Prostate gland (tissue), 2 donors: ENCODE measurements around the gene ZNF385D. TPM values are rescaled to one million over a fixed set of nuclear protein-coding genes. Genes with fewer than 3 reads are reported as not detected.

ENCODE experiments used
- DNase-seq: peaks from one replicate; pipeline ENCODE4 v3.0.0-alpha.2; 2019; ENCODE audit warnings: low spot score
- H3K27ac ChIP-seq, 2 donors: fragments of 200-600 bp; sonication (generic); 2 replicates each; pipeline ENCODE4 v1.5.1; 2017 to 2019
- H3K27me3 ChIP-seq: fragments of 200-600 bp; sonication (generic); replicated peaks from 2 replicates; pipeline ENCODE4 v1.5.1; 2019; ENCODE audit not compliant: insufficient read depth
- H3K36me3 ChIP-seq, 2 donors: fragments of 200-600 bp; sonication (generic); 1 replicate in 1 of 2; 2 replicates in 1 of 2; pipeline versions ENCODE4 v1.5.1 to v1.8.1; 2017 to 2019
- H3K4me1 ChIP-seq: fragments of 200-600 bp; sonication (generic); replicated peaks from 2 replicates; pipeline ENCODE4 v1.5.1; 2019
- H3K4me3 ChIP-seq, 2 donors: fragments of 200-600 bp; sonication (generic); 2 replicates each; pipeline ENCODE4 v1.5.1; 2017 to 2019
- H3K9me3 ChIP-seq: fragments of 200-600 bp; sonication (generic); 2 replicates; pipeline ENCODE4 v1.5.1; 2017
- POLR2A ChIP-seq: fragments of 450-650 bp; IDR thresholded peaks from one replicate; pipeline ENCODE4 v1.6.1; 2016; ENCODE audit warnings: antibody characterized with exemption, mild to moderate bottlenecking
- POLR2AphosphoS5 ChIP-seq: sonication (generic); formaldehyde crosslinking; IDR thresholded peaks from one replicate; pipeline ENCODE4 v1.6.1; 2017; ENCODE audit warnings: antibody characterized with exemption
- WGBS: methylation state at CpG from one replicate; pipeline ENCODE4 v1.1.5; 2018; 5-methylcytosine and 5-hydroxymethylcytosine counted together
- intact Hi-C: fragments of 100-400 bp; cut with DNase I; formaldehyde crosslinking; loops from one replicate; pipeline ENCODE4 v1.14.2; 2022
- total RNA-seq, 2 donors: library from RNA; depleted of rRNA; stranded (reverse); fragments of >200 nt; gene quantifications; one replicate each; pipeline ENCODE4 v1.1.0, GENCODE V29; 2016
- TF ChIP-seq, protein P1 (sequence below), 4 experiments: fragments of 200-600 bp in 2 of 4; fragments of 450-650 bp in 2 of 4; sonication (generic) in 2 of 4; IDR thresholded peaks; 1 replicate in 3 of 4; 2 replicates in 1 of 4; pipeline ENCODE4 v1.5.1; 2016 to 2019; ENCODE audit warnings: antibody characterized with exemption in 4 of 4, mild to moderate bottlenecking in 2 of 4, moderate library complexity in 2 of 4

ZNF385D gene
- total RNA-seq, 2 donors from 2014 or later = 1.0 to 5.9 TPM

DNA sequence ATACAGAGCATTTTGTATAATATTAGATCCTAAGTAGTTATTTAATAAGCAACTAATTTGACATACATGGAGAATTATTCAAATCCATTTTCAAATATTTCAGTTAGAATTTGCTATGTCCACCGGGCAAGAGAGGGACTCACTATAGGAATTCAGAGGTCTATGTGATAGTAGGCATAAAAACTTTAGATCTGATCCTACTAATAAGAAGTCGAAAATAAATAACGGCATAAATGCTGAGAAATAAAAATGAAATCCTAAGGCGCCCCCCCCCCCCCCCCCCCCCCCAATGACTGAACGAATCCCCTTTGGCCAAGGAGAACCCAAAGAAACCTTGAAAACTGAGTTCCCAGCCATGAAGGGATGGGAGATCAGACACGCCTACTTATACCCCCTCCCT is 80.6 kb downstream of the ZNF385D start:
- 85% methylated on average over 6 of the region's 6 CpGs for WGBS

DNA sequence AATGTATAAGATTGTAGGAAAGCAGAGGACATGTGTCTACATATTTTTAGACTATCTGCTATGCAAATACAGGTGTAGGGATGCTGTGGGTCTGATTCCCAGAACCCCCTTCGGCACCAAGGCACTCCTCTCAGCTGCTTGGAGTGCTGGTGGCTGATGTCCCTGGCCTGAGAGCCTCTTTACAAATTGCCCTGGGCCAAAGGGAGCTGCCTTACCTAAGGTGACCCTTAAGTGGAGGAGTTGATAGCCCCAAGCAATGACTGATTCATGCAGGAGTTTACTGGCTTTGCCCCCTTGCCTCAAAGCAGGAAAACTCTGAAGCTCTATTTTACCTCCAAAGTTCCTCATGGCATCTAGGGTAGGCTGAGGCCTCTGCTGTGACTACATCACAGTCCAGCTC is 83.0 kb downstream of the ZNF385D start:
- Histone ChIP-seq H3K9me3 (no peaks in the 10 kb centered on the region), H3K4me3 (no peak overlapping the region), H3K4me1 (no peaks in the 10 kb centered on the region), H3K27me3 (no peaks in the 10 kb centered on the region), H3K36me3 (no peaks in the 10 kb centered on the region), H3K27ac (no peak overlapping the region)
- no peak for TF ChIP-seq POLR2A
- TF ChIP-seq POLR2AphosphoS5 = no peak
- TF ChIP-seq, protein P1, sequence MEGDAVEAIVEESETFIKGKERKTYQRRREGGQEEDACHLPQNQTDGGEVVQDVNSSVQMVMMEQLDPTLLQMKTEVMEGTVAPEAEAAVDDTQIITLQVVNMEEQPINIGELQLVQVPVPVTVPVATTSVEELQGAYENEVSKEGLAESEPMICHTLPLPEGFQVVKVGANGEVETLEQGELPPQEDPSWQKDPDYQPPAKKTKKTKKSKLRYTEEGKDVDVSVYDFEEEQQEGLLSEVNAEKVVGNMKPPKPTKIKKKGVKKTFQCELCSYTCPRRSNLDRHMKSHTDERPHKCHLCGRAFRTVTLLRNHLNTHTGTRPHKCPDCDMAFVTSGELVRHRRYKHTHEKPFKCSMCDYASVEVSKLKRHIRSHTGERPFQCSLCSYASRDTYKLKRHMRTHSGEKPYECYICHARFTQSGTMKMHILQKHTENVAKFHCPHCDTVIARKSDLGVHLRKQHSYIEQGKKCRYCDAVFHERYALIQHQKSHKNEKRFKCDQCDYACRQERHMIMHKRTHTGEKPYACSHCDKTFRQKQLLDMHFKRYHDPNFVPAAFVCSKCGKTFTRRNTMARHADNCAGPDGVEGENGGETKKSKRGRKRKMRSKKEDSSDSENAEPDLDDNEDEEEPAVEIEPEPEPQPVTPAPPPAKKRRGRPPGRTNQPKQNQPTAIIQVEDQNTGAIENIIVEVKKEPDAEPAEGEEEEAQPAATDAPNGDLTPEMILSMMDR (IDR thresholded peaks at IDR 0.05) = no peak
- intact Hi-C loops = no loop called here
- 83% methylated on average over 1 of the region's 1 CpG for WGBS
- DNase-seq = no peak

More for the DNA sequence above, 80.6 kb downstream of the ZNF385D start:
- Histone ChIP-seq H3K27me3 (no peaks in the 10 kb centered on the region), H3K27ac (no peak overlapping the region), H3K4me3 (no peak overlapping the region), H3K9me3 (no peaks in the 10 kb centered on the region), H3K36me3 (no peaks in the 10 kb centered on the region), H3K4me1 (no peaks in the 10 kb centered on the region)
- intact Hi-C loops = no loop called here
- no peak for DNase-seq
- TF ChIP-seq POLR2A = no peak
- TF ChIP-seq, protein P1 (IDR thresholded peaks at IDR 0.05) = no peak
- no peak for TF ChIP-seq POLR2AphosphoS5

DNA sequence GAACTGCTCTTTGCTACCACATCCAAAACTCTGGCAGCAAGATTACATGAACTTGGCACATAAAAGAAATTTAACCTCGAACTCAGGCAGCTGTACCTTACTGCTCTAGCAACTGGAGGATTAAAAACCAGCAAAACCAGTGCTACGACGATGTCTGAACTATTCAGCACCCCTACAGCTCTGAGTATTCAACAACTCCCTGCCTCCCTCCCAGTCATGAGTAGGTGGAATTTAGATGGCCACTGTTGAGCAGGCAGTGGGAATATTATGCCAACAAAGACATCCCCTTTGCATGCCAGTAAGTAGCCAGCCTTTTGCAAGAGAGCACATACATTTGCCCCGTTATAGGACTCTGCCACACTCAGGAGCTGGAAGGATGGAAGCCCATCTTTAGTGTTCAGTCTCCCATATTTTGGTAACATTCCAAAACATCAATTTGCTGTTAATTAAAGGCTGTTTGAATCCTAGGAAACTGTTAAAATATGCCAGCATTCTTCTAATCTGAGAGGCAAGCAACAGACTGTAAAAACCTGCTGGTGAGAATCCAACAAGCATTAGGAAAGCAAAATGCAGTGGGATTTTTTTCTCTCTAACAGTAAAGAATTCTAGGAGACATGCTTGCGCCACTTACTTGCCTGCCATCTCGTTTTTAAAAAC is 85.4 kb downstream of the ZNF385D start:
- no peak overlapping the region for H3K27ac ChIP-seq
- no peaks in the 10 kb centered on the region for H3K36me3 ChIP-seq
- H3K9me3 ChIP-seq = no peaks in the 10 kb centered on the region
- H3K4me1 ChIP-seq = no peaks in the 10 kb centered on the region
- no peak for DNase-seq
- intact Hi-C loops = no loop called here
- TF ChIP-seq, protein P1 (IDR thresholded peaks at IDR 0.05) = no peak
- TF ChIP-seq POLR2A (no peak), POLR2AphosphoS5 (no peak)
- no peaks in the 10 kb centered on the region for H3K27me3 ChIP-seq
- no peak overlapping the region for H3K4me3 ChIP-seq
- 39% methylated on average over 6 of the region's 6 CpGs for WGBS

DNA sequence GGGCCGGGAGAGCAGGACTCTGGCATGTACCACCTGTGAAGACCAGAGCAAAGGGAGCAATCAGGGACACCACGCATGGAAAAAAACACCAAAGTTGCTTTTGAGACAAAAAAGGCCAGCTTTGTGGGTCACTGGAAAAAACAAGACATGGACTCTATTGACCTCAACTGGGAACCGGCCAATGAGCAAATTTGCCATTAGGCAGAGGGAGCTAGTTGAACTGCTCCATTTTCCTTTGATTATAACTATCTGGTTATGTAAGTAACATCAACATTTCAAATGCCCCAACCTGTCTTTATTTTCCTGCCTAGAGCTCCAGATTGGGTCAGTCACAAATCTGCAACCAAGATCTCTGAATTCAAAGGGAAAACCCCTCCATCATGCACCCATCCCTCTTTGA is 86.0 kb downstream of the ZNF385D start:
- intact Hi-C loops = no loop called here
- H3K27me3 ChIP-seq = no peaks in the 10 kb centered on the region
- DNase-seq = no peak
- TF ChIP-seq, protein P1 (IDR thresholded peaks at IDR 0.05) = no peak
- no peak for TF ChIP-seq POLR2AphosphoS5
- TF ChIP-seq POLR2A = no peak
- WGBS = 98% methylated on average over 3 of the region's 3 CpGs
- H3K4me1 ChIP-seq = peaks cover 3% of the 10 kb centered on the region
- no peaks in the 10 kb centered on the region for H3K9me3 ChIP-seq
- H3K27ac ChIP-seq = no peak overlapping the region
- H3K4me3 ChIP-seq = no peak overlapping the region
- no peaks in the 10 kb centered on the region for H3K36me3 ChIP-seq

DNA sequence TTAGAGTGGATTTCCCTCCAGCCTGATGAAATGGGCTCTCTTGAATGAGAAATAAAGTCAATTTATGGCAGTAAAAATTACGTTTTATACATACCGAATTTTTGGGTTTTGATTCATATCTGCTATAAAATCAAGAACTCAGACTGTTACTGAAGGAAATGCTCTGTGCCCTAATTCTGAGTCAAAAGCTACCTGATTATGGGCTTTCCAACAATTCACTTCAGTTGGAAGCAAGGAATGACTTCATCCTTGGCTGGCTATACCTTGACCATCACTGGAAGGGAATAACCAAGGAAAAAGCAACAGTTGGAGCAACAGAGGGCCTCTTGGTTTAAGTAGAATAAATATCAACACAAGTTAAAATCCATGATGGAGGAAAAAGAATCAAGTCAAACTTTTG is 88.6 kb downstream of the ZNF385D start:
- Histone ChIP-seq H3K36me3 (no peaks in the 10 kb centered on the region), H3K4me1 (peaks cover 3% of the 10 kb centered on the region), H3K9me3 (no peaks in the 10 kb centered on the region), H3K27me3 (no peaks in the 10 kb centered on the region), H3K27ac (no peak overlapping the region), H3K4me3 (no peak overlapping the region)
- intact Hi-C loops = no loop called here
- WGBS = 92% methylated on average over 2 of the region's 2 CpGs
- TF ChIP-seq POLR2AphosphoS5 = no peak
- TF ChIP-seq, protein P1 (IDR thresholded peaks at IDR 0.05) = no peak
- no peak for TF ChIP-seq POLR2A
- DNase-seq = no peak
